ENCODE measurements around the gene PTAR1. TPM values are rescaled to one million over a fixed set of nuclear protein-coding genes. Genes with fewer than 3 reads are reported as not detected.
A peak's percentile ranks its signal among the peaks of the same experiment; 100 is the strongest.

PTAR1 gene
- total RNA-seq, 1 donor from 2014 or later = 59.7 TPM

DNA sequence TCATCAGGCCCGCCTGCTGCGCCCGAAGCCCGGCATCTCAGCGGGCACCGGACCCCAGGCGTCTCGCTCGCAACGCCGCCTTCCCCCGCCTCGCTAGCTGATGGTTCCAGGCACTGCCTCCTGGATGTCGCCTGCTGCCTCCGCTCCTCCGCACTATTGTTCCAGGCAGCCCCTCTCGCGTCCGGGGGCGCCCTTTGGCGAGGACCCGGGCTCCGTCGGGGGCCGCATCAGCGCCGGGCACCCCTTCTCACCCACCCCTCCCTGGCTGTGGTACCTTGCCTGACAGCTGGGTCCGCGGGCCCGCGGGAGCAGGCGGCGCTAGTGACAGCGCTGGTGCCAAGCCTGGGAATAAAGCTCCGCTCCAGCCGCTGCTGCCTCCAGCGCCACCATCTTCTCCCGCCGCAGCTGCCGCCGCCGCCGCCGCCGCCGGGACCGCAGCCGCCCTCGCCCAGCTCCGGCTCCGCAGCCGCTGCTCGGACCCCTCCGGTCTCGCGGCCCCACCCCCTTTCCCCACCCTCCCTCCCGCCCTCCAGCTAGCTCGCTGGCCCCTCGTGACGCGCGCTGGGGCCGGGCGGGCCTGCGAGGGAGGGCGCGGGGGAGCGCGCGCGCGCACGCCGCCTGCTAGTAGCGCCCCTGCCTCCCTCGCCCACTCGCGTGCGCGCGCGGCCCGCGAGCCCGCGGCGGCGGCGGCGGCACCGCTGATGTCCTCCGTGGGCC is 87.8 kb downstream of the PTAR1 start, which contains the start of gene APBA1:
APBA1 (minus strand) TSS at position 493 of the 717 bp plus-strand sequence.
- TF ChIP-seq, protein P1, sequence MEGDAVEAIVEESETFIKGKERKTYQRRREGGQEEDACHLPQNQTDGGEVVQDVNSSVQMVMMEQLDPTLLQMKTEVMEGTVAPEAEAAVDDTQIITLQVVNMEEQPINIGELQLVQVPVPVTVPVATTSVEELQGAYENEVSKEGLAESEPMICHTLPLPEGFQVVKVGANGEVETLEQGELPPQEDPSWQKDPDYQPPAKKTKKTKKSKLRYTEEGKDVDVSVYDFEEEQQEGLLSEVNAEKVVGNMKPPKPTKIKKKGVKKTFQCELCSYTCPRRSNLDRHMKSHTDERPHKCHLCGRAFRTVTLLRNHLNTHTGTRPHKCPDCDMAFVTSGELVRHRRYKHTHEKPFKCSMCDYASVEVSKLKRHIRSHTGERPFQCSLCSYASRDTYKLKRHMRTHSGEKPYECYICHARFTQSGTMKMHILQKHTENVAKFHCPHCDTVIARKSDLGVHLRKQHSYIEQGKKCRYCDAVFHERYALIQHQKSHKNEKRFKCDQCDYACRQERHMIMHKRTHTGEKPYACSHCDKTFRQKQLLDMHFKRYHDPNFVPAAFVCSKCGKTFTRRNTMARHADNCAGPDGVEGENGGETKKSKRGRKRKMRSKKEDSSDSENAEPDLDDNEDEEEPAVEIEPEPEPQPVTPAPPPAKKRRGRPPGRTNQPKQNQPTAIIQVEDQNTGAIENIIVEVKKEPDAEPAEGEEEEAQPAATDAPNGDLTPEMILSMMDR (IDR thresholded peaks at IDR 0.05; ENCODE audit: insufficient read depth, low read length, poor library complexity, severe bottlenecking) = no peak
- Histone ChIP-seq H3K4me3 (ENCODE audit: low read depth, low read length) (peak within 1 kb of the TSS; percentile 69), H3K36me3 (ENCODE audit: control insufficient read depth, insufficient read depth, low read length) (no peaks in the 10 kb centered on the region), H3K27me3 (ENCODE audit: control insufficient read depth, insufficient read depth, low read length) (peaks cover 7% of the 10 kb centered on the region)
- no peak for DNase-seq (ENCODE audit: low read depth)

DNA sequence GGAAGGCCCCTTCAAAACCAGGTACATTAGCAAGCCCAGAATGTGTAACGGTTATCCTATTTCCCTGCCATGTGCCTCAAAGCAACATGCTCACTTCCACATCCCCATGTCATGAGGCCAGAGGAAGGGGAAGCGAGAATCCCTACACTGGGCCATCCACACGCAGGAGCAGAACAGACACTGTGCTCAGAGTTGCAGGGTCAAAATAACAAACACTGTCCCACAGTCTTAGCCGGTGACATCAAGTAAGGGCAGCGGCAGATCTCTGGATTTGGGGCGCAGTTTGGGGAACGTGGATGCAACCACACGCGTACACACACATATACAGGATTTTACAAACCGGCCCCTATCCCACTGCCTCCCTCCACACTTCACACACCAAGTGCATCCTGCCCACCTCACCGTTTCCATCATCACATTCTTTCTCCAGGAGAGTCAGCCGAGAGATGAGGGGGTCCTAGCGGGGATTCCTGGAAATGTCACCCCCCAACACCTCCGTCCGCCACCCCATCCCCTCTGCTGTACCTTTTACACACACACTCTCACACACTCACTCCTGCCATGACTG is 88.4 kb downstream of the PTAR1 start:
- H3K27me3 ChIP-seq (ENCODE audit: control insufficient read depth, insufficient read depth, low read length) = peaks cover 7% of the 10 kb centered on the region
- H3K36me3 ChIP-seq (ENCODE audit: control insufficient read depth, insufficient read depth, low read length) = no peaks in the 10 kb centered on the region
- peak overlapping the region; percentile 69 for H3K4me3 ChIP-seq (ENCODE audit: low read depth, low read length)
- TF ChIP-seq, protein P1 (IDR thresholded peaks at IDR 0.05; ENCODE audit: insufficient read depth, low read length, poor library complexity, severe bottlenecking) = no peak
- DNase-seq (ENCODE audit: low read depth) = no peak

DNA sequence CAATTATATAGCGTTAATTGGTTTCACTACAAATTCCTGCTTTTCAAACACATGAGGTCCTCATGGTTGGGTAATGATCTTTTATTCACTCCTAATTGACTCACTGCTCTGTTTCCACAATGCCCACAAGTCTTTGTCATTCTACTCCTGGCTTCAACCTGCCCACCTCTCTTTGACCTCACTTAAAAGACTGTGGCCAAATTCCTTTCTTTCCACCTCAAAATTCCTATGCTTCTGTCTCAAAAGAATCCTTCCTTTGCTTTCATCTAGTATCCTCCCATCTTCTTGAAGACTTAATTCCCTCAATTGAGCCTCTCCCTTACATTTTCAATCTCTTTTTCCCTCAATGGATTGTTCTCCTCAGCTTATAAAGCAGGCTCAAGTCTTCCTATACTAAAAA is 92.5 kb downstream of the PTAR1 start:
- DNase-seq (ENCODE audit: low read depth) = no peak
- no peaks in the 10 kb centered on the region for H3K36me3 ChIP-seq (ENCODE audit: control insufficient read depth, insufficient read depth, low read length)

DNA sequence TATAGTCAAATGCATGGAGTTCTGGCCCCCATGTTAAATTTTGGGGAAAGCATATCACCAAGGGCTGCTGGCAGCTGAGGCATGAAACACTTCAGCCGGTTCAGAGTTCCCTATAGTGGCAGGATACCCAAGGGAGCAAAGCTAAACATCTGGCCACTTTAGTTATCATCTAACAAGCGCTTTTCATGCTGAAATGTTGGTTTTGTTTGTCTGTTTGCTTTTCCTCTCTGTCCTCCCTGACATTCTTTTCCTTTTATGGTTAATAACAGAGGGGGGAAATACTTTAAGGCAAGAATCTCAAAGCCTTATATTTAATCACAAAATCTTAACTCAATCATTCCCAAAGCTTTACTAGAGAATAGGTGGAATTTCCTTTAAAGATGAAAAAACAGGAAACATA is 99.5 kb downstream of the PTAR1 start:
- H3K4me3 ChIP-seq (ENCODE audit: low read depth, low read length) = no peak overlapping the region
- TF ChIP-seq, protein P1 (IDR thresholded peaks at IDR 0.05; ENCODE audit: insufficient read depth, low read length, poor library complexity, severe bottlenecking) = no peak
- H3K27me3 ChIP-seq (ENCODE audit: control insufficient read depth, insufficient read depth, low read length) = no peaks in the 10 kb centered on the region
- no peak for DNase-seq (ENCODE audit: low read depth)
- H3K36me3 ChIP-seq (ENCODE audit: control insufficient read depth, insufficient read depth, low read length) = no peaks in the 10 kb centered on the region

More for the DNA sequence above, 92.5 kb downstream of the PTAR1 start:
- Histone ChIP-seq H3K4me3 (ENCODE audit: low read depth, low read length) (no peak overlapping the region), H3K27me3 (ENCODE audit: control insufficient read depth, insufficient read depth, low read length) (peaks cover 7% of the 10 kb centered on the region)
- TF ChIP-seq, protein P1 (IDR thresholded peaks at IDR 0.05; ENCODE audit: insufficient read depth, low read length, poor library complexity, severe bottlenecking) = no peak

Other genes starting within 250 kb of the PTAR1 start
- gene APBA1, start 87.6 kb downstream of the PTAR1 start, total RNA-seq = 1.1 and 1.8 TPM in 2 replicates
- gene CFAP95, start 60.8 kb upstream of the PTAR1 start, total RNA-seq = 4.7 TPM in 1 of 2 replicates, not detected in the other

Data from kidney epithelial cell (primary cell).